GM12878 (cell line): ENCODE results near the gene MRPL23. TPM values are rescaled to one million over a fixed set of nuclear protein-coding genes. Genes with fewer than 3 reads are reported as not detected.

Experiments used
- ATAC-seq: fragments of 200-7000 bp; cut with Tn5 transposase; 3 replicates; pipeline ENCODE4 v1.9.1; 2020; ENCODE audit warnings: mild to moderate bottlenecking, moderate library complexity
- BruUV-seq: library from RNA; stranded (reverse); fragments of 400-500 nt; replicated peaks from 2 replicates; lab custom pipeline; 2021; lab: Mats Ljungman, UMichigan
- CTCF ChIA-PET: fragments of 300-600 bp; sonication (Branson Sonifier 250); formaldehyde crosslinking; extraction: SDS; loops from one replicate; lab custom pipeline; 2021; ENCODE audit warnings: inconsistent platforms; lab: Yijun Ruan, JAX
- POLR2A ChIA-PET: fragments of 350-600 bp; formaldehyde crosslinking; extraction: SDS; loops from one replicate; lab custom pipeline; 2021; ENCODE audit warnings: inconsistent platforms; lab: Charles Lee
- RAD21 ChIA-PET: fragments of 300-600 bp; sonication (Branson Sonifier 250); formaldehyde crosslinking; loops from one replicate; lab custom pipeline; 2023; ENCODE audit warnings: antibody characterized with exemption; ENCODE audit not compliant: unreplicated experiment; lab: Charles Lee
- SMC1A ChIA-PET: fragments of 300-600 bp; sonication (Branson Sonifier 250); formaldehyde crosslinking; loops from one replicate; lab custom pipeline; 2023; ENCODE audit not compliant: unreplicated experiment, uncharacterized antibody; lab: Charles Lee
- DNase-seq: peaks from one replicate; pipeline ENCODE4 v3.0.0-alpha.2; 2011; ENCODE audit warnings: low read depth, low spot score
- FAIRE-seq: peaks from 3 replicates; lab custom pipeline; 2011; peaks lifted over from hg19 to GRCh38; lab: Jason Lieb, UNC
- H2AFZ ChIP-seq: 2 replicates; pipeline ENCODE4 v1.6.0; 2011; ENCODE audit warnings: low read depth, low read length, control low read depth; ENCODE audit not compliant: control insufficient read depth
- H3K27ac ChIP-seq: 2 replicates; pipeline ENCODE4 v1.5.1; 2011; ENCODE audit warnings: control low read depth; ENCODE audit not compliant: control insufficient read depth, insufficient read depth
- H3K27me3 ChIP-seq, 2 experiments: replicated peaks in 1 of 2; 2 replicates each; pipeline versions ENCODE4 v1.6.0 to v1.6.1; 2011; ENCODE audit warnings: low read length in 1 of 2; ENCODE audit not compliant: control insufficient read depth in 2 of 2, insufficient read depth in 2 of 2
- H3K36me3 ChIP-seq, 2 experiments: 2 replicates each; pipeline ENCODE4 v1.5.1; 2011; ENCODE audit warnings: low read length in 1 of 2; ENCODE audit not compliant: control insufficient read depth in 2 of 2, insufficient read depth in 2 of 2
- H3K4me1 ChIP-seq: 2 replicates; pipeline ENCODE4 v1.6.1; 2011; ENCODE audit warnings: mild to moderate bottlenecking, low read length, moderate library complexity, mixed read lengths; ENCODE audit not compliant: control insufficient read depth, insufficient read depth
- H3K4me2 ChIP-seq: 2 replicates; pipeline ENCODE4 v1.6.0; 2011; ENCODE audit warnings: control low read depth; ENCODE audit not compliant: control insufficient read depth, insufficient read depth
- H3K4me3 ChIP-seq: fragments of 200-600 bp; sonication (generic); 2 replicates; pipeline ENCODE4 v1.5.1; 2016
- H3K79me2 ChIP-seq: 2 replicates; pipeline ENCODE4 v1.6.0; 2011; ENCODE audit warnings: low read length; ENCODE audit not compliant: control insufficient read depth, insufficient read depth
- H3K9ac ChIP-seq: 2 replicates; pipeline ENCODE4 v1.8.0; 2011; ENCODE audit warnings: low read length, control low read depth, mixed read lengths; ENCODE audit not compliant: control insufficient read depth, insufficient read depth
- H3K9me3 ChIP-seq: replicated peaks from 3 replicates; pipeline ENCODE4 v1.5.1; 2011; ENCODE audit warnings: mild to moderate bottlenecking, low read length; ENCODE audit not compliant: control insufficient read depth, insufficient read depth
- H4K20me1 ChIP-seq: 2 replicates; pipeline ENCODE4 v1.6.0; 2011; ENCODE audit not compliant: control insufficient read depth, insufficient read depth
- BHLHE40 ChIP-seq, 2 experiments: fragments of 450-650 bp in 1 of 2; IDR thresholded peaks; 2 replicates each; pipeline ENCODE4 v1.6.1; 2011 to 2017; ENCODE audit warnings: low read depth in 2 of 2, borderline replicate concordance in 1 of 2, improper control_type of control experiment in 1 of 2, low read length in 1 of 2, mild to moderate bottlenecking in 1 of 2
- CBX5 ChIP-seq: sonication (generic); IDR thresholded peaks from 2 replicates; pipeline ENCODE4 v1.6.1; 2016; ENCODE audit warnings: low read depth, moderate library complexity, mild to moderate bottlenecking, inconsistent platforms
- CREB1 ChIP-seq: IDR thresholded peaks from 2 replicates; pipeline ENCODE4 v1.6.1; 2012; ENCODE audit warnings: low read depth, mild to moderate bottlenecking, inconsistent platforms
- EP300 ChIP-seq, 2 experiments: fragments of 150-350 bp in 1 of 2; IDR thresholded peaks; 2 replicates each; pipeline ENCODE4 v1.6.1; 2011 to 2012; ENCODE audit warnings: low read depth in 2 of 2, low read length in 2 of 2, borderline replicate concordance in 1 of 2, improper control_type of control experiment in 1 of 2, inconsistent platforms in 1 of 2; ENCODE audit not compliant: control insufficient read depth in 1 of 2
- HDGF ChIP-seq: fragments of 450-650 bp; IDR thresholded peaks from 2 replicates; pipeline ENCODE4 v1.6.1; 2016; ENCODE audit warnings: antibody characterized with exemption
- STAT1 ChIP-seq: fragments of 450-650 bp; conservative IDR thresholded peaks from 2 replicates; pipeline ENCODE4 v1.6.1; 2014; ENCODE audit warnings: antibody characterized with exemption, mild to moderate bottlenecking
- ZNF384 ChIP-seq: IDR thresholded peaks from 2 replicates; pipeline ENCODE4 v1.6.1; 2012; ENCODE audit warnings: low read depth, mild to moderate bottlenecking, low read length, improper control_type of control experiment, borderline replicate concordance
- WGBS: methylation state at CpG from one replicate; pipeline ENCODE4 v1.1.6; 2016; ENCODE audit warnings: low lambda C conversion rate; ENCODE audit not compliant: insufficient replicate concordance, insufficient coverage; ENCODE audit errors: missing lambda C conversion rate; 5-methylcytosine and 5-hydroxymethylcytosine counted together
- in situ Hi-C: fragments of 300-500 bp; cut with MboI; formaldehyde crosslinking; loops from 9 replicates; pipeline ENCODE4 v1.14.3; 2018; ENCODE audit warnings: mixed read lengths
- intact Hi-C: fragments of 100-400 bp; cut with micrococcal nuclease; formaldehyde crosslinking; loops from one replicate; pipeline ENCODE4 v1.14.2; 2022; ENCODE audit not compliant: unreplicated experiment
- polyA plus RNA-seq, 11 experiments: library from polyadenylated mRNA; depleted of rRNA in 4 of 11; unstranded in 6 of 11; stranded (reverse) in 5 of 11; fragments of >200 nt; fragmentation: Nextera tagmentation in 4 of 11; fragmentation: Illumina TruSeq in 1 of 11; extraction: Ambion mirVana in 4 of 11; extraction: Trizol in 1 of 11; gene quantifications; 1 replicate in 1 of 11; 2 replicates in 10 of 11; pipeline versions ENCODE4 v1.2.1 to v1.2.3, GENCODE V29; 2011 to 2016; ENCODE audit warnings: inconsistent platforms in 2 of 11, missing spikeins in 2 of 11, low read depth in 1 of 11
- total RNA-seq, 4 experiments: library from RNA; depleted of rRNA in 3 of 4; stranded (reverse); fragments of >200 nt in 3 of 4; fragmentation: Illumina TruSeq in 1 of 4; extraction: Trizol in 1 of 4; gene quantifications; 2 replicates each; pipeline versions ENCODE4 v1.2.1 to v1.2.3, GENCODE V29; 2013 to 2021

MRPL23 gene
- total and polyA plus RNA-seq, 10 of the 15 experiments (the other 5 are each of a cell fraction or from before 2014, with no cell fraction given): 1.6 to 207 (median 126) TPM

DNA sequence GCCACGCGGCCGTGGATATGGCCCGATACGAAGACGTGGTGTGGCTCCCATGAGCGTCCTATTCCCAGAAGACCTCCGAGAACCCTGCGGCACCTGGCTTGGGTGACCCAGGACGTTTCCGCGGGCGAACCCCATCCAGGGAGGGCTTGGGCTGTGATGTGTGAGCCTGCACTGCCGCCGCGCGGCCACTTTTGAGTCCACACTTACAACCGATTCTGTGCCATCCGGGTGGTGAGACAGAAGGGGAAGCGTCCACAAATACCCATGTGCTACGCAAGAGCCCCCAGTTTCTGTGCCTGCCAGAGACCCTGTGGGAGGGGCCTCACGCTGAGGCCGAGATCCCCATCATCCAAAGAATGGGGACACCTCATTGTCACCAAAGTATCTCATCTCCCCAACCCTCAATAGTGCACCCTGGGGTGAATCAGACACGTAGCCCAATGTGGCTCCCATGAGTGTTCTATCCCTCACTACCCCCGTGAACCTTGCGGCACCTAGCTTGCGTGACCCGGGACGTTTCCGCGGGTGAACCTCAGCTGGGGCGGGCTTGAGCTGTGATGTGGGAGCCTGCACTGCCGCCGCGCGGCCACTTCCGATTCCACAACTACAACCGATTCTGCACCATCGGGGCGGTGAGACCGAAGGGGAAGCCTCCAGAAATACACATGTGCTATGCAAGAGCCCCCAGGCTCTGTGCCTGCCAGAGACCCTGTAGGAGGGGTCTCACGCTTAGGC, 55.1 kb downstream of the MRPL23 start:
- no peak for DNase-seq
- Histone ChIP-seq H3K9me3 (no peaks in the 10 kb centered on the region), H2AFZ (no peak overlapping the region), H3K27ac (no peak overlapping the region), H3K4me3 (no peak overlapping the region), H3K36me3 (no peaks in the 10 kb centered on the region), H3K27me3 (no peaks in the 10 kb centered on the region), H3K79me2 (no peaks in the 10 kb centered on the region), H3K4me2 (no peak overlapping the region), H3K9ac (no peak overlapping the region), H4K20me1 (no peaks in the 10 kb centered on the region), H3K4me1 (no peaks in the 10 kb centered on the region)
- FAIRE-seq: no peak
- ChIA-PET RAD21 (interaction anchor here (0.7 to 2.9 kb wide), 6 partner anchors 155 to 308 kb away, joined by 3 to 30 read pairs (median 6); partner anchors contain the start of genes SYT8 and TNNI2), POLR2A (interaction anchor here (0.7 kb wide), 1 partner anchor 170 kb away, joined by 3 read pairs; no protein-coding TSS in a partner anchor), SMC1A (interaction anchor here (1.6 to 2.8 kb wide), 3 partner anchors 168 to 349 kb away, joined by 10 to 17 read pairs (median 12); partner anchors contain the start of gene SYT8), CTCF (interaction anchor here (0.6 to 2.9 kb wide), 24 partner anchors 55 to 349 kb away, joined by 3 to 38 read pairs (median 4); partner anchors contain the start of genes MRPL23 and TNNI2)
- intact Hi-C loops (no loop called here), in situ Hi-C loops (no loop called here)
- peak; percentile 79 for ATAC-seq
- BruUV-seq: no TSS peak
- no CpG with 5 or more reads among the region's 42 CpGs for WGBS
- TF ChIP-seq ZNF384: no peak
- TF ChIP-seq BHLHE40 (IDR thresholded peaks at IDR 0.05; ENCODE audit: borderline replicate concordance in 1 of 2, low read depth in 2 of 2, low read length in 1 of 2): no peak
- no peak for TF ChIP-seq HDGF
- no peak for TF ChIP-seq STAT1
- no peak for TF ChIP-seq EP300 (IDR thresholded peaks at IDR 0.05; ENCODE audit: borderline replicate concordance in 1 of 2, control insufficient read depth in 1 of 2, low read depth in 2 of 2, low read length in 2 of 2)
- no peak for TF ChIP-seq CBX5
- no peak for TF ChIP-seq CREB1
